SK-N-SH (cell line): ENCODE measurements around the gene CNTN4.

ENCODE experiments used
- GABPA ChIP-seq: IDR thresholded peaks from 2 replicates; pipeline ENCODE4 v1.4.0; 2012; ENCODE audit warnings: low read depth, mild to moderate bottlenecking
- POLR2AphosphoS5 ChIP-seq: IDR thresholded peaks from 2 replicates; pipeline ENCODE4 v1.6.1; 2012; ENCODE audit warnings: low read depth, low read length
- REST ChIP-seq: IDR thresholded peaks from 2 replicates; pipeline ENCODE4 v1.6.1; 2012; ENCODE audit warnings: mild to moderate bottlenecking, low read depth, low read length, moderate library complexity
- USF2 ChIP-seq: fragments of 150-350 bp; IDR thresholded peaks from 2 replicates; pipeline ENCODE4 v1.6.1; 2017; ENCODE audit warnings: antibody characterized with exemption, low read length, low read depth, borderline replicate concordance
- YY1 ChIP-seq: IDR thresholded peaks from 2 replicates; pipeline ENCODE4 v1.4.0; 2012; ENCODE audit warnings: low read depth, mild to moderate bottlenecking
- TF ChIP-seq, protein P1 (sequence below): IDR thresholded peaks from 2 replicates; pipeline ENCODE4 v1.4.0; 2012; ENCODE audit warnings: low read depth, borderline replicate concordance

DNA sequence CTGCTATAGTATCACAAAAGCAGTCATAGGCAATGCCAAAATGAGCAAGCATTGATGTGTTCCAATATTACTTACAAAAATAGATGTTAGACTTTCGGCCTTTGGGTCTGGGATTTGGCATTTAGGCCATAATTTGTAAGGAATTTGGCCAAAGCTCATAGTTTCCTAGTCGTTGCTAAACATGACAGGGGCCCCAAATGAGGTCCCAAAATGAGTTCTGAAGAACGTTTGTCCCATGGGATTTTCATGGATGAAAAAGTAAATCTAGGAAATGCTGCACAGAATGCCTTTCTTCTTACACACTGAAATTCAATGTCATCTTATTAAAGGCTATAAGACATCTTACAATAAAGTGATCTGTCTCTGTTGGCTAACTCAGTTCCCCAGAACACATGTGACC, 456.0 kb downstream of the CNTN4 start:
- TF ChIP-seq, protein P1, sequence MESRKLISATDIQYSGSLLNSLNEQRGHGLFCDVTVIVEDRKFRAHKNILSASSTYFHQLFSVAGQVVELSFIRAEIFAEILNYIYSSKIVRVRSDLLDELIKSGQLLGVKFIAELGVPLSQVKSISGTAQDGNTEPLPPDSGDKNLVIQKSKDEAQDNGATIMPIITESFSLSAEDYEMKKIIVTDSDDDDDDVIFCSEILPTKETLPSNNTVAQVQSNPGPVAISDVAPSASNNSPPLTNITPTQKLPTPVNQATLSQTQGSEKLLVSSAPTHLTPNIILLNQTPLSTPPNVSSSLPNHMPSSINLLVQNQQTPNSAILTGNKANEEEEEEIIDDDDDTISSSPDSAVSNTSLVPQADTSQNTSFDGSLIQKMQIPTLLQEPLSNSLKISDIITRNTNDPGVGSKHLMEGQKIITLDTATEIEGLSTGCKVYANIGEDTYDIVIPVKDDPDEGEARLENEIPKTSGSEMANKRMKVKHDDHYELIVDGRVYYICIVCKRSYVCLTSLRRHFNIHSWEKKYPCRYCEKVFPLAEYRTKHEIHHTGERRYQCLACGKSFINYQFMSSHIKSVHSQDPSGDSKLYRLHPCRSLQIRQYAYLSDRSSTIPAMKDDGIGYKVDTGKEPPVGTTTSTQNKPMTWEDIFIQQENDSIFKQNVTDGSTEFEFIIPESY = no peak
- TF ChIP-seq POLR2AphosphoS5 (no peak), USF2 (no peak), REST (no peak), GABPA (no peak), YY1 (no peak)
